Measurements from ENCODE around the gene PDE10A. TPM values are rescaled to one million over a fixed set of nuclear protein-coding genes. Genes with fewer than 3 reads are reported as not detected.

The PDE10A gene
- total and polyA plus RNA-seq, 9 of the 15 experiments (the other 6 are each of a cell fraction or from before 2014, with no cell fraction given) = 0.04 TPM; not detected in 8

DNA sequence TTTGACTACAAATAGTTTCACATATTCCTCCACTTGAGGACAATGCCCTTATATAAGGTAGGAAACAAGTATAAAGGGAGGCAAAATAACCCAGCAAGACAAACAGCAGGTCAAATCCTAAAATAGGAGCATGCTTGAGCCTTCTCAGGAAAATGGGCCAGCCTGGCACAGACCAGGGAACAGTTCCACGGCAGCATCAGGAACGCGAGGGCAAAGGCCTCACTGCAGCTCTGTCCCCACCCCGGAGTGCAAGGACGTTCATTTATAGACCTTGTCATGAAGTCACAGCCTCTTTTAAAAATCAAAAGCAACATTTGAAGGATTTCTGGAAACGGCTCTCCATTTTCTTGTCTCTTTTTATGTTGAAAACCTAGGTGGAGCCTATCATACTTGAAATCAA lies 17.1 kb downstream of the PDE10A start:
- H2AFZ ChIP-seq (ENCODE audit: low read depth, low read length) = no peak overlapping the region
- no peak overlapping the region for H3K27ac ChIP-seq (ENCODE audit: extremely low read depth, low read depth, low read length)
- in situ Hi-C loops (cut with MboI) (no loop called here), intact Hi-C loops (cut with micrococcal nuclease) (no loop called here)
- H4K20me1 ChIP-seq (replicated peaks; ENCODE audit: control insufficient read depth, insufficient read depth, low read length) = no peaks in the 10 kb centered on the region
- no peaks in the 10 kb centered on the region for H3K27me3 ChIP-seq (ENCODE audit: control insufficient read depth in 2 of 2, insufficient read depth in 2 of 2, low read length in 2 of 2)
- POLR2A ChIA-PET = no interaction called here
- CTCF ChIA-PET (ENCODE audit: low intra/inter-chr PET ratio) = no interaction called here
- FAIRE-seq (no peak), DNase-seq (ENCODE audit: extremely low read depth in 1 of 4, low spot score in 3 of 4) (no peak), ATAC-seq (no peak)
- no peak overlapping the region for H3K4me2 ChIP-seq (ENCODE audit: insufficient read depth, low read length)
- BruUV-seq (replicated peaks) = no TSS peak
- H3K4me3 ChIP-seq = no peak overlapping the region
- no peak overlapping the region for H3K9ac ChIP-seq (ENCODE audit: insufficient read depth in 1 of 2, low read depth in 2 of 2, low read length in 2 of 2)
- no peaks in the 10 kb centered on the region for H3K79me2 ChIP-seq (ENCODE audit: control insufficient read depth, insufficient read depth, low read length)
- no peaks in the 10 kb centered on the region for H3K9me1 ChIP-seq (ENCODE audit: control insufficient read depth, insufficient read depth, low read length)
- no peaks in the 10 kb centered on the region for H3K9me3 ChIP-seq (replicated peaks; ENCODE audit: control insufficient read depth, insufficient read depth, low read depth, low read length)
- TF ChIP-seq ZNF239 (CRISPR knock-in tag; IDR thresholded peaks at IDR 0.05) = no peak
- no peak for TF ChIP-seq MAZ (CRISPR knock-in tag; conservative IDR thresholded peaks at IDR 0.05 in 1 of 2, IDR thresholded peaks at IDR 0.05 in 1 of 2)
- TF ChIP-seq FOXP4 (CRISPR knock-in tag; IDR thresholded peaks at IDR 0.05; ENCODE audit: borderline replicate concordance) = no peak
- TF ChIP-seq KLF1 (tag; IDR thresholded peaks at IDR 0.05) = no peak
- TF ChIP-seq RBM25 (IDR thresholded peaks at IDR 0.05; ENCODE audit: low read depth, low read length, severe bottlenecking) = no peak
- TF ChIP-seq THAP7 (CRISPR knock-in tag; IDR thresholded peaks at IDR 0.05) = no peak
- TF ChIP-seq SAFB2 (IDR thresholded peaks at IDR 0.05; ENCODE audit: borderline replicate concordance, low read depth, low read length, severe bottlenecking) = no peak
- TF ChIP-seq HNRNPL (IDR thresholded peaks at IDR 0.05; ENCODE audit: low read depth, low read length) = no peak
- TF ChIP-seq U2AF2 (optimal IDR thresholded peaks at IDR 0.05; ENCODE audit: low read depth, low read length) = no peak
- TF ChIP-seq RBM22 (IDR thresholded peaks at IDR 0.05; ENCODE audit: low read depth, low read length, poor library complexity, severe bottlenecking) = no peak
- TF ChIP-seq KLF13 (tag; IDR thresholded peaks at IDR 0.05; ENCODE audit: borderline replicate concordance, low read depth) = no peak
- no peak for TF ChIP-seq ETV5 (CRISPR knock-in tag; IDR thresholded peaks at IDR 0.05; ENCODE audit: low read depth)
- no peak for TF ChIP-seq TSHZ1 (CRISPR knock-in tag; IDR thresholded peaks at IDR 0.05)
- no peak for TF ChIP-seq KHSRP (IDR thresholded peaks at IDR 0.05)
- H3K36me3 ChIP-seq (ENCODE audit: control insufficient read depth, insufficient read depth, low read length) = no peaks in the 10 kb centered on the region
- no peaks in the 10 kb centered on the region for H3K4me1 ChIP-seq (replicated peaks in 1 of 2; ENCODE audit: control insufficient read depth in 2 of 2, insufficient read depth in 2 of 2, low read length in 2 of 2)
- WGBS (ENCODE audit: insufficient coverage, low coverage, missing lambda C conversion rate) = 0% methylated on average over 6 of the region's 6 CpGs
